Coronary artery (tissue), 2 donors: ENCODE results near the gene CREB1.

Source experiments
- DNase-seq: peaks from one replicate; pipeline ENCODE4 v3.0.0-alpha.2; 2017; ENCODE audit warnings: low spot score
- H3K27ac ChIP-seq, 2 donors: fragments of 200-600 bp; sonication (generic); one replicate each; pipeline ENCODE4 v1.5.1; 2016 to 2019
- H3K4me3 ChIP-seq: fragments of 200-600 bp; sonication (generic); 2 replicates; pipeline ENCODE4 v1.5.1; 2016; ENCODE audit warnings: mild to moderate bottlenecking, moderate library complexity
- CTCF ChIP-seq: fragments of 200-600 bp; sonication (generic); IDR thresholded peaks from one replicate; pipeline ENCODE4 v1.5.1; 2019; ENCODE audit warnings: antibody characterized with exemption

Gene CREB1

GRCh38 chr2:207561386-207562080, 31.8 kb downstream of the CREB1 start:
- no peak for DNase-seq
- H3K27ac ChIP-seq: no peak overlapping the region
- no peak for TF ChIP-seq CTCF

DNA sequence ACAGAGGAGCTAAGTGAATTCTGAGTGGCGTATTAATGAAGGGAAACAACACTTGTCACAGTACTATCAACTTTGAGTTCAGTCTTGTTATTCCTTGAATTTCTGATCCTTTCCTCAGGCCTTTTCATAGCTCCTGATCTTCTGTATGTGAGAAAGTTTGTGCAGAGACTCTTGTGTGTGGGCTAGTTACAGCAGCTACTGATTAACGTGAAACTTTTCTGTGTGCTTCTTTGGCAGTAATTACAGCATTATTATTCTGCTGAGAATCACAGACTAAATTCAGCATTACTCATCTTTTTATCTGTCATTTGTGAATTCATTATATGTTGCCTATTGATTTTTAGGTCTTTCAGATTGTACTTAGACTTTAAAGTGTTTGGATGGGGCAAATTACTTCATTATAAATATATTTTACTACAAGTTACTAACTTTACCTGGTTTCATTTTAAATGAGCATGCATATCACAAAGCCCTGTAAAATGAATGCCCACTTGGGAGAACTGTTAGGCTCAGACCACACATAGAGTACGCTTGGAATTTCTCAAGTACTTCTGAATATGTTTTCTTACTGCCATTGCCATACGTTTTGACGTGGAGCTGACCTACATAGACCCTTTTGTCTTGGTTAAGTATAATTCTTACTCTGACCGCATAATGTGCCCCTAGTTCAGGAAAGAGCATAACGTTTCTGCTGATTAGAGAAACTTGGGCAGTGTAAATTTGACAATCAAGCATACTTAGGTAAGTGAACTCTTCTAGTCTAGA, 36.2 kb downstream of the CREB1 start:
- DNase-seq: no peak
- H3K27ac ChIP-seq: no peak overlapping the region

More at GRCh38 chr2:207561386-207562080, 31.8 kb downstream of the CREB1 start:
- H3K4me3 ChIP-seq: no peak overlapping the region

DNA sequence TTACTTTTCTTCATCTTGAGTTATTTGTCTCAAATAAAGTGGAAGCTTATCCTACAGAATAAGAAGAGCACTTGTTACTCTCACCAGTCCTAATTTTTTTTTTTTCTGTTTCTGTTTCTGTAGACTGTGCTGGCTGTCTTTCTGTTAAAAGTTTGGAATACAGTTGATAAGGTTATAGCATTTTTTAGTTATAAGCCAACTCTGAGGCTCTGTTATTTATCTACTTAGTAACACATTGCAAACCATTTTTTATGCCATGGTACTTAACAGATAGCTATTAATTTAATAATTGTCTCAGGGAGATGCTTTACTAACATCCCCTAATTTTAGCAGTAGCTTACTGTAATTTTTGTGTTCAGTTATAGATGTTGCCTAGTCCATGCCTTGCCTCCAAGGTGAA, 37.9 kb downstream of the CREB1 start:
- Histone ChIP-seq H3K27ac (no peak overlapping the region), H3K4me3 (no peak overlapping the region)
- TF ChIP-seq CTCF: no peak
- no peak for DNase-seq

More for the DNA sequence above, 36.2 kb downstream of the CREB1 start:
- no peak overlapping the region for H3K4me3 ChIP-seq
- TF ChIP-seq CTCF: no peak

- Histone ChIP-seq H3K4me3 (no peak overlapping the region), H3K27ac (no peak overlapping the region)
- TF ChIP-seq CTCF: no peak
- DNase-seq: no peak
Observed at GRCh38 chr2:207571370-207571769, 41.6 kb downstream of the CREB1 start.

GRCh38 chr2:207584952-207585351, 55.2 kb downstream of the CREB1 start:
- TF ChIP-seq CTCF: no peak
- H3K4me3 ChIP-seq: no peak overlapping the region
- H3K27ac ChIP-seq: no peak overlapping the region
- DNase-seq: no peak

GRCh38 chr2:207587305-207587704, 57.5 kb downstream of the CREB1 start:
- no peak for TF ChIP-seq CTCF
- DNase-seq: no peak
- Histone ChIP-seq H3K4me3 (no peak overlapping the region), H3K27ac (no peak overlapping the region)

GRCh38 chr2:207589143-207589542, 59.4 kb downstream of the CREB1 start:
- Histone ChIP-seq H3K27ac (no peak overlapping the region), H3K4me3 (no peak overlapping the region)
- TF ChIP-seq CTCF: no peak
- DNase-seq: no peak
